IMR-90 (cell line): Measurements from ENCODE around the gene PSMA8. TPM values are rescaled to one million over a fixed set of nuclear protein-coding genes. Genes with fewer than 3 reads are reported as not detected.

Source experiments
- ATAC-seq: fragments of 200-7000 bp; cut with Tn5 transposase; 2 replicates; pipeline ENCODE4 v1.9.1; 2020; ENCODE audit warnings: low read depth, mild to moderate bottlenecking, moderate library complexity
- BruUV-seq: library from RNA; stranded (reverse); fragments of 400-500 nt; replicated peaks from 2 replicates; lab custom pipeline; 2021; lab: Mats Ljungman, UMichigan
- CTCF ChIA-PET: fragments of 300-600 bp; formaldehyde crosslinking; extraction: SDS; loops from one replicate; lab custom pipeline; 2021; ENCODE audit warnings: antibody characterized with exemption; lab: Yijun Ruan, JAX
- POLR2A ChIA-PET: fragments of 300-600 bp; sonication (Branson Sonifier 250); formaldehyde crosslinking; loops from one replicate; lab custom pipeline; 2022; ENCODE audit warnings: antibody characterized with exemption; ENCODE audit not compliant: unreplicated experiment; lab: Charles Lee
- DNase-seq: peaks from one replicate; pipeline ENCODE4 v3.0.0; 2013
- H2AFZ ChIP-seq: replicated peaks from 2 replicates; pipeline ENCODE3; 2013; ENCODE audit warnings: low read length, mild to moderate bottlenecking; ENCODE audit not compliant: poor library complexity
- H2AK5ac ChIP-seq: 2 replicates; pipeline ENCODE4 v1.6.1; 2013; ENCODE audit warnings: low read depth, low read length, inconsistent platforms
- H2AK9ac ChIP-seq: replicated peaks from 2 replicates; pipeline ENCODE3; 2013; ENCODE audit warnings: mild to moderate bottlenecking, low read depth, low read length, moderate library complexity; ENCODE audit not compliant: poor library complexity
- H2BK120ac ChIP-seq: 2 replicates; pipeline ENCODE4 v1.6.1; 2013; ENCODE audit warnings: low read depth, low read length, inconsistent platforms
- H2BK15ac ChIP-seq: 3 replicates; pipeline ENCODE4 v1.6.1; 2013; ENCODE audit warnings: low read depth, low read length, inconsistent platforms
- H2BK20ac ChIP-seq: 2 replicates; pipeline ENCODE4 v1.6.1; 2013; ENCODE audit warnings: low read depth, mild to moderate bottlenecking, inconsistent platforms, low read length, moderate library complexity
- H2BK5ac ChIP-seq: 2 replicates; pipeline ENCODE4 v1.6.1; 2013; ENCODE audit warnings: mild to moderate bottlenecking, low read depth, low read length, inconsistent platforms; ENCODE audit not compliant: poor library complexity, severe bottlenecking
- H3K14ac ChIP-seq: replicated peaks from 2 replicates; pipeline ENCODE4 v1.6.1; 2013; ENCODE audit warnings: low read depth, low read length, inconsistent platforms
- H3K18ac ChIP-seq: 2 replicates; pipeline ENCODE4 v1.6.1; 2013; ENCODE audit warnings: low read depth, low read length, control low read depth
- H3K23ac ChIP-seq: 2 replicates; pipeline ENCODE4 v1.6.1; 2013; ENCODE audit warnings: low read depth, low read length, inconsistent platforms
- H3K27ac ChIP-seq: 2 replicates; pipeline ENCODE4 v1.5.1; 2013; ENCODE audit warnings: mild to moderate bottlenecking, control low read depth, low read length; ENCODE audit not compliant: insufficient read depth
- H3K27me3 ChIP-seq: 2 replicates; pipeline ENCODE4 v1.6.1; 2013; ENCODE audit warnings: low read length; ENCODE audit not compliant: control insufficient read depth, insufficient read depth
- H3K36me3 ChIP-seq: 2 replicates; pipeline ENCODE4 v1.6.1; 2013; ENCODE audit warnings: low read length, mixed read lengths; ENCODE audit not compliant: control insufficient read depth, insufficient read depth
- H3K4ac ChIP-seq: 2 replicates; pipeline ENCODE4 v1.6.1; 2013; ENCODE audit warnings: low read depth, low read length, inconsistent platforms
- H3K4me1 ChIP-seq: 2 replicates; pipeline ENCODE4 v1.6.1; 2013; ENCODE audit warnings: low read length, mixed read lengths; ENCODE audit not compliant: control insufficient read depth, insufficient read depth
- H3K4me2 ChIP-seq: 2 replicates; pipeline ENCODE4 v1.6.1; 2013; ENCODE audit warnings: low read depth, mild to moderate bottlenecking, control low read depth, low read length, moderate library complexity
- H3K4me3 ChIP-seq: 2 replicates; pipeline ENCODE4 v1.5.1; 2013; ENCODE audit warnings: low read depth, mild to moderate bottlenecking, control low read depth, low read length, moderate library complexity; ENCODE audit not compliant: insufficient read depth
- H3K56ac ChIP-seq: 2 replicates; pipeline ENCODE4 v1.6.1; 2013; ENCODE audit warnings: low read length, inconsistent platforms; ENCODE audit not compliant: insufficient read depth; ENCODE audit errors: extremely low read depth
- H3K79me1 ChIP-seq, 2 experiments: 2 replicates each; pipeline ENCODE4 v1.6.1; 2013; ENCODE audit warnings: low read length in 2 of 2, inconsistent platforms in 1 of 2, low read depth in 1 of 2
- H3K9ac ChIP-seq: 2 replicates; pipeline ENCODE4 v1.6.1; 2013; ENCODE audit warnings: low read depth, low read length, control low read depth
- H3K9me1 ChIP-seq: 2 replicates; pipeline ENCODE4 v1.6.1; 2013; ENCODE audit warnings: low read length, inconsistent platforms; ENCODE audit not compliant: insufficient read depth
- H3K9me3 ChIP-seq: 2 replicates; pipeline ENCODE4 v1.6.1; 2013; ENCODE audit warnings: low read length; ENCODE audit not compliant: control insufficient read depth, insufficient read depth
- H4K20me1 ChIP-seq: 2 replicates; pipeline ENCODE4 v1.6.1; 2013; ENCODE audit warnings: low read length, inconsistent platforms; ENCODE audit not compliant: insufficient read depth
- H4K5ac ChIP-seq: 2 replicates; pipeline ENCODE4 v1.6.1; 2013; ENCODE audit warnings: mild to moderate bottlenecking, low read depth, low read length, control low read depth
- H4K8ac ChIP-seq, 2 experiments: 2 replicates each; pipeline ENCODE4 v1.6.1; 2013; ENCODE audit warnings: low read depth in 2 of 2, low read length in 2 of 2, control low read depth in 1 of 2, inconsistent platforms in 1 of 2
- H4K91ac ChIP-seq: 2 replicates; pipeline ENCODE4 v1.6.1; 2013; ENCODE audit warnings: low read depth, low read length, inconsistent platforms; ENCODE audit not compliant: insufficient read depth
- ELK1 ChIP-seq: fragments of 150-350 bp; IDR thresholded peaks from 2 replicates; pipeline ENCODE4 v1.6.1; 2016; ENCODE audit warnings: low read depth, mild to moderate bottlenecking, low read length, moderate library complexity, borderline replicate concordance
- SMC3 ChIP-seq: fragments of 150-350 bp; IDR thresholded peaks from 2 replicates; pipeline ENCODE4 v1.6.1; 2016; ENCODE audit warnings: low read depth, mild to moderate bottlenecking, antibody characterized with exemption, low read length, moderate library complexity
- WGBS, 2 experiments: methylation state at CpG; one replicate each; pipeline versions ENCODE4 v1.1.5 to v1.1.7; 2013; ENCODE audit warnings: missing lambda C conversion rate in 2 of 2; ENCODE audit not compliant: insufficient read length in 1 of 2; ENCODE audit errors: extremely low coverage in 2 of 2; 5-methylcytosine and 5-hydroxymethylcytosine counted together
- dilution Hi-C: fragments of 300-500 bp; cut with HindIII; formaldehyde crosslinking; loops from one replicate; pipeline ENCODE4 v1.14.3; 2018; ENCODE audit warnings: low sequenced_read_pairs; ENCODE audit not compliant: unreplicated experiment
- in situ Hi-C: fragments of 300-500 bp; cut with MboI; formaldehyde crosslinking; loops from 3 replicates; pipeline ENCODE4 v1.14.3; 2019; ENCODE audit warnings: low sequenced_read_pairs, inconsistent platforms, mixed read lengths
- intact Hi-C: fragments of 100-400 bp; cut with micrococcal nuclease; formaldehyde crosslinking; loops from 2 replicates; pipeline ENCODE4 v1.10.0; 2022
- polyA plus RNA-seq, 3 experiments: library from polyadenylated mRNA; depleted of rRNA; stranded (reverse); fragments of >200 nt; gene quantifications; 2 replicates each; pipeline ENCODE4 v1.2.3, GENCODE V29; 2012; ENCODE audit warnings: low replicate concordance in 1 of 3
- total RNA-seq: library from RNA; depleted of rRNA; stranded (reverse); fragments of >200 nt; gene quantifications from 2 replicates; pipeline ENCODE4 v1.2.3, GENCODE V29; 2012

PSMA8 gene
- total and polyA plus RNA-seq, 2 of the 4 experiments (the other 2 are of a cell fraction) = not detected

DNA sequence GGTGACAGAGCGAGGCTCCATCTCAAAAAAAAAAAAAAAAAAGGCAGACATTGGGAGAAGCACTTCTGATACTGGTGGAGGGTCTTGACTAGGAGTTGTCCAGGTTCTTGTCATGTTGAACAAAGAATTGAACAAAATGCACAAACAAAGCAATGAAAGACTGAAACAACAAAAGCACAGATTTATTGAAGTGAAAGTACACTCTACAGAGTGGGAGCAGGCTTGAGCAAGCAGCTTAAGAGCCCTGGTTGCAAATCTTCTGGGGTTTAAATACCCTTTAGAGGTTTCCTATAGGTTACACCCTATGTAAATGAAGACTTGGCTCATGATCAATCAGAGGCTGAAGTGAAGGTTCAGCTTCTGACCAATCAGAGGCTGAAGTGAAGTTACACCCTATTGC is 36.8 kb upstream of the PSMA8 start:
- Histone ChIP-seq H3K4ac (no peak overlapping the region), H3K27ac (no peak overlapping the region), H2AFZ (no peak overlapping the region), H3K9ac (no peak overlapping the region), H3K23ac (no peak overlapping the region), H2BK20ac (no peak overlapping the region), H2AK9ac (no peak overlapping the region), H2BK120ac (no peak overlapping the region), H4K91ac (no peak overlapping the region), H2AK5ac (no peak overlapping the region), H3K79me1 (no peaks in the 10 kb centered on the region), H4K20me1 (no peaks in the 10 kb centered on the region), H3K36me3 (no peaks in the 10 kb centered on the region), H3K14ac (no peak overlapping the region), H4K5ac (no peak overlapping the region), H3K4me3 (no peak overlapping the region), H3K9me1 (no peaks in the 10 kb centered on the region), H4K8ac (no peak overlapping the region), H3K18ac (no peak overlapping the region), H3K9me3 (peaks cover 2% of the 10 kb centered on the region; the same call in 1 of the 2 replicates), H3K4me2 (no peak overlapping the region), H2BK15ac (no peak overlapping the region), H3K4me1 (no peaks in the 10 kb centered on the region), H3K27me3 (no peaks in the 10 kb centered on the region), H2BK5ac (no peak overlapping the region), H3K56ac (no peak overlapping the region)
- DNase-seq (no peak), ATAC-seq (no peak)
- dilution Hi-C loops = no loop called here
- in situ Hi-C loops = no loop called here
- WGBS, 2 experiments = no CpG with 5 or more reads among the region's 1 CpG
- intact Hi-C loops = no loop called here
- BruUV-seq = no TSS peak
- POLR2A ChIA-PET = no interaction called here
- TF ChIP-seq ELK1 (no peak), SMC3 (no peak)
- CTCF ChIA-PET = no interaction called here
